Measurements from ENCODE around the gene CACNB1.
A peak's percentile ranks its signal among the peaks of the same experiment; 100 is the strongest.

CACNB1 gene

DNA sequence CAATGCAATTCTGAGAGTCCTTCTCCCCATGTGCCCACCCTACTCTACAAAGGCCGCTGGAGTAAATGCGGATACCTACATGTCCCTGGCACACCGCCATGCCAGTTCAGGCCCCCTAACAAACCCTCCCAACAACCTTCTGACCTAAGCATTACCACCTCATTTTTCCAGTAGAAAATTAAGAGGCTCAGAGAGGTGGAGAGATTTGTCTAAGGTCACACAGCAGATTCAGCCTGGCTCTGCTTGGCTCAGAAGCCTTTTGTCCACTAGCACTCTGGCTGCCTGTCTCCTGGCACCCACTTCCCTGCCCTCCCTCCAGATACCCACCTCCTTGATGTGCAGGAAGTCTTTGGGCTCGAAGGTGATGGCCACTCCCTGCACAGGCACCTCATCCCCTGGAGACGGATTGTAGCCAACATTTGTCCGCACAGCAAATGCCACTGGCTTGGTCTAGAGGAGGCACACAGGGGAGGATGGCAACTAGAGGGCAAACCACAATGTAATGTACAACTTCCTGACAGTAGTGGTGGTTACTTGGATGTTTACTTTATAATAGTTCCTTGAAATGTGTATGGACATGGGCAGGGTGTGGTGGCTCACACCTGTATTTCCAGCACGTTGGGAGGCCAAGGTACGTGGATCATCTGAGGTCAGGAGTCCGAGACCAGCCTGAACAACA, 10.2 kb downstream of the CACNB1 start:
- Histone ChIP-seq H3K4me3 (ENCODE audit: low read depth, low read length) (no peak overlapping the region), H3K36me3 (ENCODE audit: control insufficient read depth in 2 of 2, insufficient read depth in 1 of 2, low read length in 2 of 2) (peaks cover 55 to 79% of the 10 kb centered on the region in 2 experiments), H3K9me3 (ENCODE audit: control insufficient read depth, insufficient read depth, low read depth, low read length) (no peaks in the 10 kb centered on the region), H3K27ac (ENCODE audit: extremely low read depth, low read depth, low read length) (no peak overlapping the region), H3K4me1 (ENCODE audit: control insufficient read depth, insufficient read depth, low read length) (no peaks in the 10 kb centered on the region)
- TF ChIP-seq ZBTB48 (tag by site-specific recombination; IDR thresholded peaks at IDR 0.05) (no peak), ZNF768 (tag by site-specific recombination; IDR thresholded peaks at IDR 0.05) (peak; percentile 56; the same call in 1 of the 2 replicates)
- POLR2A ChIA-PET = interaction anchor here (1.7 kb wide), 1 partner anchor 13 kb away, joined by 8 read pairs; the partner anchor contains the start of gene RPL19
- CTCF ChIA-PET = interaction anchor here (0.6 to 1.8 kb wide), 4 partner anchors 11 to 63 kb away, joined by 3 to 11 read pairs (median 4); no protein-coding TSS in a partner anchor

DNA sequence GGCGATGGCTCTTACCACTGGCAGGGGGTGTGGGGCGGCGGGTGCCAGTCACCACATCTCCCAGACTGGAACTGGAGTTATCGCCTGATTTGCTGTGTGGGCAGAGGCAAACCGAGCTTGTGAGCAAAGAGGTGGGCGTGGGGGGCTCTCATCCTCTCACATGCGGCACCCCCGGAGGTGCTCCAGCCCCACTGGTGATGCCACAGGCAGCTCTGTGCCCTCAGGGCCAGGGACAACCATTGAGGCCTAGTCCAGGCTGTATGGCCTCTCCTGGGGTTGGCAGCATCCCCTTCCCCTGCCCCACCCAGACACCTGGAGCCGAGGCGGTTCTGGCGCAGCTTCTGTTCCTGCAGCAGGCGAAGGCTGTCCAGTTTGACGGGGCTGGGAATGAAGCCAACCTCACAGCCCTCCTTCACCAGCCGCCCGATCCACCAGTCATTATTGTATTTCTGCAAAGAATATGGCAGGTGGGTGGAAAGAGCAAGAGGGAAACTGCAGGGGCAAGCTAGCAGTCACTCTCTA, 10.9 kb downstream of the CACNB1 start:
- CTCF ChIA-PET = interaction anchor here (0.6 to 1.8 kb wide), 5 partner anchors 10 to 45 kb away, joined by 3 to 11 read pairs (median 4); no protein-coding TSS in a partner anchor
- no peak for TF ChIP-seq ZNF354C (tag by site-specific recombination; IDR thresholded peaks at IDR 0.05; ENCODE audit: borderline replicate concordance, low read depth)
- no peak for TF ChIP-seq ZNF404 (tag by site-specific recombination; IDR thresholded peaks at IDR 0.05)
- no peak for TF ChIP-seq SALL2 (tag by site-specific recombination; IDR thresholded peaks at IDR 0.05; ENCODE audit: borderline replicate concordance)
- no peak for TF ChIP-seq ZNF596 (tag by site-specific recombination; IDR thresholded peaks at IDR 0.05)
- TF ChIP-seq ZFHX2 (tag by site-specific recombination; conservative IDR thresholded peaks at IDR 0.05) = peak; percentile 33
- TF ChIP-seq, protein P1, sequence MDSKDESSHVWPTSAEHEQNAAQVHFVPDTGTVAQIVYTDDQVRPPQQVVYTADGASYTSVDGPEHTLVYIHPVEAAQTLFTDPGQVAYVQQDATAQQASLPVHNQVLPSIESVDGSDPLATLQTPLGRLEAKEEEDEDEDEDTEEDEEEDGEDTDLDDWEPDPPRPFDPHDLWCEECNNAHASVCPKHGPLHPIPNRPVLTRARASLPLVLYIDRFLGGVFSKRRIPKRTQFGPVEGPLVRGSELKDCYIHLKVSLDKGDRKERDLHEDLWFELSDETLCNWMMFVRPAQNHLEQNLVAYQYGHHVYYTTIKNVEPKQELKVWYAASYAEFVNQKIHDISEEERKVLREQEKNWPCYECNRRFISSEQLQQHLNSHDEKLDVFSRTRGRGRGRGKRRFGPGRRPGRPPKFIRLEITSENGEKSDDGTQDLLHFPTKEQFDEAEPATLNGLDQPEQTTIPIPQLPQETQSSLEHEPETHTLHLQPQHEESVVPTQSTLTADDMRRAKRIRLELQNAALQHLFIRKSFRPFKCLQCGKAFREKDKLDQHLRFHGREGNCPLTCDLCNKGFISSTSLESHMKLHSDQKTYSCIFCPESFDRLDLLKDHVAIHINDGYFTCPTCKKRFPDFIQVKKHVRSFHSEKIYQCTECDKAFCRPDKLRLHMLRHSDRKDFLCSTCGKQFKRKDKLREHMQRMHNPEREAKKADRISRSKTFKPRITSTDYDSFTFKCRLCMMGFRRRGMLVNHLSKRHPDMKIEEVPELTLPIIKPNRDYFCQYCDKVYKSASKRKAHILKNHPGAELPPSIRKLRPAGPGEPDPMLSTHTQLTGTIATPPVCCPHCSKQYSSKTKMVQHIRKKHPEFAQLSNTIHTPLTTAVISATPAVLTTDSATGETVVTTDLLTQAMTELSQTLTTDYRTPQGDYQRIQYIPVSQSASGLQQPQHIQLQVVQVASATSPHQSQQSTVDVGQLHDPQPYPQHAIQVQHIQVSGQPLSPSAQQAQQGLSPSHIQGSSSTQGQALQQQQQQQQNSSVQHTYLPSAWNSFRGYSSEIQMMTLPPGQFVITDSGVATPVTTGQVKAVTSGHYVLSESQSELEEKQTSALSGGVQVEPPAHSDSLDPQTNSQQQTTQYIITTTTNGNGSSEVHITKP (tag by site-specific recombination; IDR thresholded peaks at IDR 0.05) = 0 out of 2 replicates have a peak, but pooled peaks have one; percentile 1
- no peak for TF ChIP-seq ZXDB (tag by site-specific recombination; IDR thresholded peaks at IDR 0.05)
- peak; percentile 38; the same call in 1 of the 2 replicates for TF ChIP-seq EGR2 (tag by site-specific recombination; IDR thresholded peaks at IDR 0.05; ENCODE audit: low read depth)
- peak; percentile 26; the same call in 1 of the 2 replicates for TF ChIP-seq ZNF10 (tag by site-specific recombination; IDR thresholded peaks at IDR 0.05)
- TF ChIP-seq ZNF501 (tag by site-specific recombination; IDR thresholded peaks at IDR 0.05) = no peak
- no peaks in the 10 kb centered on the region for H3K4me1 ChIP-seq (ENCODE audit: control insufficient read depth, insufficient read depth, low read length)
- no peak overlapping the region for H3K4me3 ChIP-seq (ENCODE audit: low read depth, low read length)
- H3K9me3 ChIP-seq (ENCODE audit: control insufficient read depth, insufficient read depth, low read depth, low read length) = no peaks in the 10 kb centered on the region
- POLR2A ChIA-PET = interaction anchor here (1.7 kb wide), 1 partner anchor 13 kb away, joined by 8 read pairs; the partner anchor contains the start of gene RPL19
- peaks cover 54 to 77% of the 10 kb centered on the region in 2 experiments for H3K36me3 ChIP-seq (ENCODE audit: control insufficient read depth in 2 of 2, insufficient read depth in 1 of 2, low read length in 2 of 2)
- no peak overlapping the region for H3K27ac ChIP-seq (ENCODE audit: extremely low read depth, low read depth, low read length)

DNA sequence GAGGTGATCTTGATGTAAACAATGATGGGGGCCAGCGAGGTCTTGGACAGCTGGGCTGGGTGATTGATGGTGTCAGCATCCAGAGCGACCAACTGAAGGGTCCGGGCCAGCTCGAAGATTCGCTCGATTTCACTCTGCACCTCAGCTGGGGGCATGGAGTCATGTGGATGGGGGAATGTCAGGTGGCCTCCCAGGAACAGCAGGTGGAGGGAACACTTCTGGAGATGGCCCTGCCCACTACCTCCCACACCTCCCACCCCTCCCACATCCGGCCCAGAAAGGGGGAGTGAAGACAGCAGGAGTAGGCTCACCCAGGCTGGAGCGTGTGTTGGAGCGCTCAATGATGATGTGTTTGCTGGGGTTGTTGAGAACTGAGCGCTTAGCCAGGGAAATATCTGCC, 13.7 kb downstream of the CACNB1 start:
- Histone ChIP-seq H3K27ac (ENCODE audit: extremely low read depth, low read depth, low read length) (no peak overlapping the region), H3K4me3 (ENCODE audit: low read depth, low read length) (no peak overlapping the region), H3K4me1 (ENCODE audit: control insufficient read depth, insufficient read depth, low read length) (0 out of 2 replicates have a peak, but pooled peaks cover 2% of the 10 kb centered on the region), H3K36me3 (ENCODE audit: control insufficient read depth in 2 of 2, insufficient read depth in 1 of 2, low read length in 2 of 2) (peaks cover 57 to 73% of the 10 kb centered on the region in 2 experiments), H3K9me3 (ENCODE audit: control insufficient read depth, insufficient read depth, low read depth, low read length) (no peaks in the 10 kb centered on the region)
- ChIA-PET POLR2A (interaction anchor here (0.7 to 1.3 kb wide), 2 partner anchors 9 to 16 kb away, joined by 3 read pairs; partner anchors contain the start of gene RPL19), CTCF (interaction anchor here (1.1 to 2.9 kb wide), 5 partner anchors 9 to 60 kb away, joined by 3 to 23 read pairs (median 4); no protein-coding TSS in a partner anchor)
- TF ChIP-seq GLIS1 (tag by site-specific recombination; IDR thresholded peaks at IDR 0.05) = peak; percentile 57; the same call in 1 of the 2 replicates
- peak; percentile 72 for TF ChIP-seq ZFHX2 (tag by site-specific recombination; conservative IDR thresholded peaks at IDR 0.05)
- TF ChIP-seq ZNF600 (tag by site-specific recombination; IDR thresholded peaks at IDR 0.05) = peak; percentile 35; the same call in 1 of the 2 replicates
- no peak for TF ChIP-seq ZNF416 (tag by site-specific recombination; IDR thresholded peaks at IDR 0.05)
- TF ChIP-seq ZNF391 (tag by site-specific recombination; IDR thresholded peaks at IDR 0.05; ENCODE audit: borderline replicate concordance, low read depth) = no peak
- no peak for TF ChIP-seq YY1 (tag by site-specific recombination; IDR thresholded peaks at IDR 0.05)
- no peak for TF ChIP-seq ZNF776 (tag by site-specific recombination; IDR thresholded peaks at IDR 0.05; ENCODE audit: borderline replicate concordance)
- TF ChIP-seq ZNF677 (tag by site-specific recombination; IDR thresholded peaks at IDR 0.05) = no peak
- peak; percentile 13; the same call in 1 of the 2 replicates for TF ChIP-seq SP2 (tag by site-specific recombination; IDR thresholded peaks at IDR 0.05)
- no peak for TF ChIP-seq ZNF138 (tag by site-specific recombination; IDR thresholded peaks at IDR 0.05; ENCODE audit: borderline replicate concordance)
- TF ChIP-seq, protein P2, sequence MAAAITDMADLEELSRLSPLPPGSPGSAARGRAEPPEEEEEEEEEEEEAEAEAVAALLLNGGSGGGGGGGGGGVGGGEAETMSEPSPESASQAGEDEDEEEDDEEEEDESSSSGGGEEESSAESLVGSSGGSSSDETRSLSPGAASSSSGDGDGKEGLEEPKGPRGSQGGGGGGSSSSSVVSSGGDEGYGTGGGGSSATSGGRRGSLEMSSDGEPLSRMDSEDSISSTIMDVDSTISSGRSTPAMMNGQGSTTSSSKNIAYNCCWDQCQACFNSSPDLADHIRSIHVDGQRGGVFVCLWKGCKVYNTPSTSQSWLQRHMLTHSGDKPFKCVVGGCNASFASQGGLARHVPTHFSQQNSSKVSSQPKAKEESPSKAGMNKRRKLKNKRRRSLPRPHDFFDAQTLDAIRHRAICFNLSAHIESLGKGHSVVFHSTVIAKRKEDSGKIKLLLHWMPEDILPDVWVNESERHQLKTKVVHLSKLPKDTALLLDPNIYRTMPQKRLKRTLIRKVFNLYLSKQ (tag by site-specific recombination; IDR thresholded peaks at IDR 0.05; ENCODE audit: borderline replicate concordance) = no peak
- TF ChIP-seq, protein P3, sequence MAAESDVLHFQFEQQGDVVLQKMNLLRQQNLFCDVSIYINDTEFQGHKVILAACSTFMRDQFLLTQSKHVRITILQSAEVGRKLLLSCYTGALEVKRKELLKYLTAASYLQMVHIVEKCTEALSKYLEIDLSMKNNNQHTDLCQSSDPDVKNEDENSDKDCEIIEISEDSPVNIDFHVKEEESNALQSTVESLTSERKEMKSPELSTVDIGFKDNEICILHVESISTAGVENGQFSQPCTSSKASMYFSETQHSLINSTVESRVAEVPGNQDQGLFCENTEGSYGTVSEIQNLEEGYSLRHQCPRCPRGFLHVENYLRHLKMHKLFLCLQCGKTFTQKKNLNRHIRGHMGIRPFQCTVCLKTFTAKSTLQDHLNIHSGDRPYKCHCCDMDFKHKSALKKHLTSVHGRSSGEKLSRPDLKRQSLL (tag by site-specific recombination; IDR thresholded peaks at IDR 0.05) = no peak
- no peak for TF ChIP-seq ZNF132 (tag by site-specific recombination; IDR thresholded peaks at IDR 0.05; ENCODE audit: borderline replicate concordance)

Data from HEK293 (cell line).